DMS114 treated with DMSO at 0.1 percent for 48 hours (cell line): ENCODE data around the gene TELO2.

Source experiments
- DNase-seq: peaks from one replicate; lab custom pipeline; 2025; ENCODE audit not compliant: unreplicated experiment; lab: John Stamatoyannopoulos, UW

Gene TELO2

GRCh38 chr16:1492923-1493745 lies at the start of gene TELO2:
Gene TELO2, plus strand, starts transcription at chr16:1493360. Its CDS starts 922 bp downstream, at chr16:1494282.
- DNase-seq = peak; percentile 59

- no peak for DNase-seq
These were observed 49.7 kb upstream of the TELO2 start for GRCh38 chr16:1443403-1443973.

GRCh38 chr16:1443980-1444729 lies 49.0 kb upstream of the TELO2 start, which contains the start of gene CCDC154:
Gene CCDC154, minus strand, starts transcription at chr16:1444556. Its CDS starts 234 bp downstream, at chr16:1444322.
- no peak for DNase-seq

GRCh38 chr16:1444730-1445517 lies 48.2 kb upstream of the TELO2 start:
- DNase-seq = no peak

GRCh38 chr16:1445518-1446203 lies 47.5 kb upstream of the TELO2 start:
- no peak for DNase-seq

GRCh38 chr16:1446296-1447080 lies 46.7 kb upstream of the TELO2 start:
- no peak for DNase-seq

GRCh38 chr16:1447965-1448364 lies 45.2 kb upstream of the TELO2 start:
- DNase-seq = no peak

- DNase-seq = no peak
These were observed 44.5 kb upstream of the TELO2 start for GRCh38 chr16:1448536-1449116.

- DNase-seq = no peak
These were observed 43.9 kb upstream of the TELO2 start for GRCh38 chr16:1449201-1449788.

- DNase-seq = no peak
These were observed 42.9 kb upstream of the TELO2 start for GRCh38 chr16:1450218-1450617.

GRCh38 chr16:1450841-1451240 lies 42.3 kb upstream of the TELO2 start:
- no peak for DNase-seq

GRCh38 chr16:1451702-1452392 lies 41.3 kb upstream of the TELO2 start:
- DNase-seq = no peak

- DNase-seq = no peak
These were observed 40.6 kb upstream of the TELO2 start for GRCh38 chr16:1452530-1452929.

- no peak for DNase-seq
These were observed 39.8 kb upstream of the TELO2 start for GRCh38 chr16:1453316-1453715.

GRCh38 chr16:1454561-1454960 lies 38.6 kb upstream of the TELO2 start:
- DNase-seq = no peak

GRCh38 chr16:1455190-1456171 lies 37.7 kb upstream of the TELO2 start:
- DNase-seq = no peak

- DNase-seq = no peak
These were observed 36.2 kb upstream of the TELO2 start for GRCh38 chr16:1456951-1457350.
